ENCODE data around the gene RTKN. TPM values are rescaled to one million over a fixed set of nuclear protein-coding genes. Genes with fewer than 3 reads are reported as not detected.

Gene RTKN
- total and polyA plus RNA-seq, 10 of the 15 experiments (the other 5 are each of a cell fraction or from before 2014, with no cell fraction given), result 0.50 to 12.3 (median 5.4) TPM

GRCh38 chr2:74482801-74483674, 41.3 kb upstream of the RTKN start, which contains the start of the genes CCDC142 and TTC31 (continued):
- TF ChIP-seq ZNF24 (IDR thresholded peaks at IDR 0.05) (no peak), KLF5 (IDR thresholded peaks at IDR 0.05; ENCODE audit: partially characterized antibody) (peak; percentile 53), CHD4 (IDR thresholded peaks at IDR 0.05) (no peak), PAX8 (IDR thresholded peaks at IDR 0.05) (no peak), REST (IDR thresholded peaks at IDR 0.05; ENCODE audit: low read depth, low read length) (no peak), BHLHE40 (IDR thresholded peaks at IDR 0.05; ENCODE audit: borderline replicate concordance in 1 of 2, low read depth in 2 of 2, low read length in 1 of 2) (no peak; a peak in 1 of 4 replicates), CBX3 (IDR thresholded peaks at IDR 0.05; ENCODE audit: borderline replicate concordance, low read depth) (no peak), IRF3 (IDR thresholded peaks at IDR 0.05) (no peak), SKIL (IDR thresholded peaks at IDR 0.05; ENCODE audit: low read depth, poor library complexity, severe bottlenecking) (peak; percentile 87), HDAC6 (IDR thresholded peaks at IDR 0.05; ENCODE audit: unreplicated experiment) (no peak), ZNF207 (IDR thresholded peaks at IDR 0.05; ENCODE audit: borderline replicate concordance) (no peak), GABPA (IDR thresholded peaks at IDR 0.05; ENCODE audit: low read depth) (peak; percentile 95), POLR2A (IDR thresholded peaks at IDR 0.05; ENCODE audit: low read depth, low read length) (peak; percentile 83), HDAC2 (IDR thresholded peaks at IDR 0.05) (peak; percentile 97; the same call in 1 of the 2 replicates), USF1 (IDR thresholded peaks at IDR 0.05; ENCODE audit: borderline replicate concordance, extremely low read length, insufficient read depth, low read depth, low read length) (no peak), RFX5 (IDR thresholded peaks at IDR 0.05; ENCODE audit: low read depth, low read length) (no peak), ZBTB40 (IDR thresholded peaks at IDR 0.05; ENCODE audit: borderline replicate concordance) (peak; percentile 96), STAT3 (IDR thresholded peaks at IDR 0.05; ENCODE audit: low read depth, low read length) (no peak)
